Mesodermal cell (in vitro differentiated cells): ENCODE measurements around the gene TIMP2.
"Not testable (repeated sequence)": the region's sequence is repeated elsewhere in the genome, so short reads cannot be mapped to it uniquely, and the experiment has no call there.

Experiments used
- H3K27ac ChIP-seq: 2 replicates; pipeline ENCODE4 v1.7.0; 2013; ENCODE audit warnings: mild to moderate bottlenecking, low read depth, low read length, moderate library complexity; ENCODE audit not compliant: severe bottlenecking
- H3K36me3 ChIP-seq: 2 replicates; pipeline ENCODE4 v1.7.1; 2013; ENCODE audit warnings: mild to moderate bottlenecking, low read length, moderate library complexity; ENCODE audit not compliant: control insufficient read depth, insufficient read depth
- H3K4me1 ChIP-seq: one replicate; pipeline ENCODE4 v1.7.1; 2013; ENCODE audit warnings: mild to moderate bottlenecking, low read length; ENCODE audit not compliant: insufficient read depth, control insufficient read depth, poor library complexity, severe bottlenecking
- H3K4me3 ChIP-seq: 2 replicates; pipeline ENCODE4 v1.7.0; 2013; ENCODE audit warnings: low read length, control low read depth, mild to moderate bottlenecking; ENCODE audit not compliant: insufficient read depth, poor library complexity, severe bottlenecking; ENCODE audit errors: extremely low read depth
- H3K9me3 ChIP-seq: 2 replicates; pipeline ENCODE4 v1.7.1; 2013; ENCODE audit warnings: mild to moderate bottlenecking, low read length, moderate library complexity; ENCODE audit not compliant: control insufficient read depth
- WGBS, 2 experiments: methylation state at CpG; one replicate each; pipeline ENCODE4 v1.1.5; 2013; ENCODE audit warnings: missing lambda C conversion rate in 2 of 2; ENCODE audit not compliant: insufficient coverage in 2 of 2; 5-methylcytosine and 5-hydroxymethylcytosine counted together

Gene TIMP2

DNA sequence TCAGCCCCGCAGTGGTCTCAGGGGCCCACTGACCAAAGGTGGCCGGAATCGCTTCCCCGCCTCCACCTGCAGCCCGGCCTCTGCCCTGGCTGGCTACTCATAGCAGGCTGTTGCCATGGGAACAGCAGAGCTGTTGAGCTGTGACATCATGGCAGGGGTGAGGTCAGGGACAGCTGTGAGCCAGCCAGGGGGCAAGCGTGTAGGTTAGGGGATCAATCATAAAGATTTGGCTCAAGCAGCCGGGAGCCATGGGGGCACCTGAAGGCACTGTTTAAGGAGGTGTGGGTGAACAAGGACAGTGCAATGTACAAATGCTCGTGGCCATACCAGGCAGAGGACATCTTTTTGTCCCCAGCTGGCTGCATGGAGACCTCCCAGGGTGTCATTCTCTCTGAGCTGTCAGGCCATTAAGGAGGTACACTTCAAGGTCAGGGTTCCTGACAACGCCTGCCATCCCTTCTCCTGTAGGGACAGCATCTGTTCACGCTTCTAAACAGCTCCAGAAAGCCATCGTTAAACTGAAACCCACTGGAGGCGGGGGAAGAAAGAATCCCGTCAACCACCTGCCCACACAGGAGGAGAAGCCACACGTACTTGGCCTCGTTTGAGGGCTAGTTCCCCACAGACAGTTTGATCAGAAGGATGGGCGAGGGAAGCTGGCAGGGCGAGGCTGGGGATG, 21.9 kb downstream of the TIMP2 start, which contains the start of gene CEP295NL:
Gene CEP295NL, minus strand, starts transcription at position 101 of the 679 bp plus-strand sequence. CDS start 1,373 bp downstream, outside the sequence.
- peaks cover 15% of the 10 kb centered on the region for H3K36me3 ChIP-seq
- no peaks in the 10 kb centered on the region for H3K9me3 ChIP-seq
- H3K27ac ChIP-seq = peak within 1 kb of the TSS; percentile 23
- peaks cover 8% of the 10 kb centered on the region for H3K4me1 ChIP-seq
- no peak within 1 kb of the TSS for H3K4me3 ChIP-seq
- 83 to 84% methylated on average over 16 of the region's 17 CpGs for WGBS, 2 experiments

DNA sequence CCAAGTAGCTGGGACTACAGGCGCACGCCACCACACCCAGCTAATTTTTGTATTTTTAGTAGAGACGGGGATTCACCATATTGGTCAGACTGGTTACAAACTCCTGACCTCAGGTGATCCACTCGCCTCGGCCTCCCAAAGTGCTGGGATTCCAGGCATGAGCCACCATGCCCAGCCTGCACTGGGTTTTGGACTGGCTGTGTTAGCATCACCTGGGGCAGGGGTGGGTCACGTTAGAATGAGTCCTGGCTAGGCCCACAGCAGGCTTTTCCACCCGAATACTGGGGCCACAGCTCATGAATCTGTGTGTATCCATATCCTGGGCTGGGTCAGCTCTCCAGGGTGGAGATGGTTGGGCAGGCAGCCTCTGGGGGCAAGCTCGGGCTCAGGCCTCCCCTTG, 23.0 kb downstream of the TIMP2 start:
- not testable (repeated sequence) for H3K9me3 ChIP-seq, H3K4me3 ChIP-seq, H3K4me1 ChIP-seq
- Histone ChIP-seq H3K36me3 (peaks cover 18% of the 10 kb centered on the region), H3K27ac (peak overlapping the region; percentile 23)
- 97 to 100% methylated on average over 5 to 8 of the region's 8 CpGs for WGBS, 2 experiments

GRCh38 chr17:78901806-78902205, 23.4 kb downstream of the TIMP2 start:
- Histone ChIP-seq H3K36me3 (peaks cover 18% of the 10 kb centered on the region), H3K4me3 (no peak overlapping the region), H3K27ac (no peak overlapping the region), H3K4me1 (peaks cover 8% of the 10 kb centered on the region), H3K9me3 (no peaks in the 10 kb centered on the region)
- WGBS, 2 experiments = 89 to 100% methylated on average over 9 to 10 of the region's 10 CpGs

GRCh38 chr17:78900816-78901215, 24.4 kb downstream of the TIMP2 start:
- WGBS, 2 experiments = 93 to 94% methylated on average over 29 of the region's 29 CpGs
- no peak overlapping the region for H3K4me3 ChIP-seq
- no peaks in the 10 kb centered on the region for H3K9me3 ChIP-seq
- H3K36me3 ChIP-seq = peaks cover 18% of the 10 kb centered on the region
- no peak overlapping the region for H3K27ac ChIP-seq
- H3K4me1 ChIP-seq = peaks cover 8% of the 10 kb centered on the region

DNA sequence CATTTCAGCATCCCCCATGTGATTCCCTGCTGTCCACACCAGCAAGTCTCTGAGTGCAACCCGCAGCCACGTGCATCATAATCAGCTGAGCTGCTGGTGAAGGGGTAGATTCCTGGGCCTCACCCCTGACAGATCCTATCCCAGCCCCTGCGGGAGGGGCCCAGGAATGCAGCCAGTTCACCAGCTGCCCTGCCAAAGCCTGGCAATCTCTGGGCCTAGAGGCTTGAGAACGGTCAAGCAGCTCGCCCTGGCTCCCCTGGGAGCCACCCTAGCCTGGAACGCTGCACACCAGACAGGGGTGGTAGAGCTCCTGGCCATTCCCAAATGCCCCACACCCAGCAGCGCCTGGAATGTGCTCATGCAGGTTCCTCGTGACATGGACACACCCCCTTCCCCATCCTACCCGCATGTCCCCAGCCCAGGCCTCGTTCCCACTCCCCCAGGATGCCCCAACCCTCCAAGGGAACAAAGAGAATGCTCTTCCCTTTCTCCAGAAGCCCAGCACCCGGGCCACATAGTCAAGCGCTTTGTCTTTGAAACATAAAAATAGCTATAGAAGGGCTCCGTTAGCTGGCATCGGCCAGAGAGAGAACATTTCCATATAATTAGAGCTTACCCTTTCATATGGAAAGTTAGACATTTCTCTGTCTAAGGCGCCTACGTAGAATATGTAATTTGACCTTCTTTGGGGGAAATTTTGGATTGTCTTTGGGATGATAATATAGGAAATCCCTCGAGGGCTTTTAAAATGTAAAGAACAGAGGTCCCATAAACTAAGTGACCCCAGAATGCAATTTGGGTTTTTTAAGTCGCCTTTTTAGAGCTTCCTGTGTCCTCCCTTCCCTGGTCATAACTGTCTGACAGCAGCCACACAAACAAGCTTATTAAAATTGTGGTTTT, 25.6 kb downstream of the TIMP2 start:
- H3K9me3 ChIP-seq = no peaks in the 10 kb centered on the region
- 53 to 77% methylated on average over 10 to 11 of the region's 18 CpGs for WGBS, 2 experiments
- H3K27ac ChIP-seq = no peak overlapping the region
- peaks cover 18% of the 10 kb centered on the region for H3K36me3 ChIP-seq
- H3K4me3 ChIP-seq = no peak overlapping the region
- peaks cover 4% of the 10 kb centered on the region for H3K4me1 ChIP-seq

GRCh38 chr17:78898947-78899346, 26.2 kb downstream of the TIMP2 start:
- H3K4me1 ChIP-seq = peaks cover 4% of the 10 kb centered on the region
- H3K4me3 ChIP-seq = no peak overlapping the region
- H3K27ac ChIP-seq = no peak overlapping the region
- no peaks in the 10 kb centered on the region for H3K9me3 ChIP-seq
- 84 to 91% methylated on average over 10 to 13 of the region's 13 CpGs for WGBS, 2 experiments
- H3K36me3 ChIP-seq = peaks cover 16% of the 10 kb centered on the region

GRCh38 chr17:78898075-78898836, 26.9 kb downstream of the TIMP2 start:
- H3K27ac ChIP-seq = no peak overlapping the region

DNA sequence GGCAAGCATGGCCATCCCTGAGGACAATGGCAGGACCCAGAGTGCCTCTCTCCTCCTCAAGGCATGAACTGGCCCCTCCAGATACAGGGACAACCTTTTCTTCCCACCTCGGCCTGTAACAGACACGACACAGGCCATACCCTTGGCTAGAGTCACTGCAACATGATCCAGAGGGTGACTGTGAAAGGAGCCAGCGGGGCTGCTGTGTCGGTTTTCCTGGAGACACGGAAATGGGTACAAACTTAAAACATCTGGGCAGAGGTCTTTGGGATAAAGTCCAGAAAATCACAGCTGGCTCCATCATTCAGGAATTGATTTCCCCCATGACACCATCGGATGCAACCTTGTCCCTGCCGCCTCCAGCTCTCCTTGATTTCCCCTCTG, 27.5 kb downstream of the TIMP2 start:
- Histone ChIP-seq H3K36me3 (peaks cover 12% of the 10 kb centered on the region), H3K4me1 (peaks cover 4% of the 10 kb centered on the region), H3K9me3 (no peaks in the 10 kb centered on the region), H3K27ac (no peak overlapping the region), H3K4me3 (no peak overlapping the region)
- 93% methylated on average over 5 to 7 of the region's 7 CpGs for WGBS, 2 experiments

More at GRCh38 chr17:78898075-78898836, 26.9 kb downstream of the TIMP2 start:
- peaks cover 4% of the 10 kb centered on the region for H3K4me1 ChIP-seq
- no peaks in the 10 kb centered on the region for H3K9me3 ChIP-seq
- H3K4me3 ChIP-seq = no peak overlapping the region
- 89 to 92% methylated on average over 13 to 16 of the region's 17 CpGs for WGBS, 2 experiments
- H3K36me3 ChIP-seq = peaks cover 14% of the 10 kb centered on the region

GRCh38 chr17:78896834-78897663, 28.1 kb downstream of the TIMP2 start:
- Histone ChIP-seq H3K27ac (no peak overlapping the region), H3K36me3 (peaks cover 12% of the 10 kb centered on the region), H3K4me1 (peaks cover 4% of the 10 kb centered on the region), H3K4me3 (no peak overlapping the region), H3K9me3 (no peaks in the 10 kb centered on the region)
- WGBS, 2 experiments = 91 to 96% methylated on average over 23 to 29 of the region's 34 CpGs
